Activated CD4-positive, alpha-beta memory T cell treated with anti-CD3 and anti-CD28 coated beads for 36 hours (primary cell): Measurements from ENCODE around the gene TEX55. TPM values are rescaled to one million over a fixed set of nuclear protein-coding genes. Genes with fewer than 3 reads are reported as not detected.

ENCODE experiments used
- CTCF ChIA-PET: fragments of 350-600 bp; sonication (Branson Sonifier 250); formaldehyde crosslinking; loops from one replicate; lab custom pipeline; 2021; ENCODE audit warnings: antibody characterized with exemption, inconsistent platforms; lab: Charles Lee
- POLR2A ChIA-PET: fragments of 350-600 bp; sonication (Branson Sonifier 250); formaldehyde crosslinking; loops from one replicate; lab custom pipeline; 2021; ENCODE audit warnings: antibody characterized with exemption; lab: Charles Lee
- DNase-seq: peaks from one replicate; pipeline ENCODE4 v3.0.0-alpha.2; 2020
- H3K27ac Mint-ChIP-seq: one replicate; pipeline ENCODE4 v1.8.0; 2021; ENCODE audit warnings: mixed read lengths
- H3K27me3 Mint-ChIP-seq: one replicate; pipeline ENCODE4 v1.8.0; 2021; ENCODE audit warnings: mixed read lengths
- H3K36me3 Mint-ChIP-seq: one replicate; pipeline ENCODE4 v1.8.0; 2021; ENCODE audit warnings: mixed read lengths
- H3K4me1 Mint-ChIP-seq: one replicate; pipeline ENCODE4 v1.8.0; 2021; ENCODE audit warnings: low read depth, mixed read lengths
- H3K4me3 Mint-ChIP-seq: one replicate; pipeline ENCODE4 v1.8.0; 2021; ENCODE audit warnings: mild to moderate bottlenecking, mixed read lengths
- H3K9me3 Mint-ChIP-seq: one replicate; pipeline ENCODE4 v1.8.0; 2021; ENCODE audit warnings: mixed read lengths
- intact Hi-C: fragments of 100-400 bp; cut with micrococcal nuclease; formaldehyde crosslinking; loops from one replicate; pipeline ENCODE4 v1.15.1; 2023
- total RNA-seq, 2 experiments: library from RNA; stranded (reverse); gene quantifications; one replicate each; pipeline ENCODE4 v1.2.3, GENCODE V29; 2021

The TEX55 gene
- total RNA-seq, 2 experiments from 2014 or later, result not detected

DNA sequence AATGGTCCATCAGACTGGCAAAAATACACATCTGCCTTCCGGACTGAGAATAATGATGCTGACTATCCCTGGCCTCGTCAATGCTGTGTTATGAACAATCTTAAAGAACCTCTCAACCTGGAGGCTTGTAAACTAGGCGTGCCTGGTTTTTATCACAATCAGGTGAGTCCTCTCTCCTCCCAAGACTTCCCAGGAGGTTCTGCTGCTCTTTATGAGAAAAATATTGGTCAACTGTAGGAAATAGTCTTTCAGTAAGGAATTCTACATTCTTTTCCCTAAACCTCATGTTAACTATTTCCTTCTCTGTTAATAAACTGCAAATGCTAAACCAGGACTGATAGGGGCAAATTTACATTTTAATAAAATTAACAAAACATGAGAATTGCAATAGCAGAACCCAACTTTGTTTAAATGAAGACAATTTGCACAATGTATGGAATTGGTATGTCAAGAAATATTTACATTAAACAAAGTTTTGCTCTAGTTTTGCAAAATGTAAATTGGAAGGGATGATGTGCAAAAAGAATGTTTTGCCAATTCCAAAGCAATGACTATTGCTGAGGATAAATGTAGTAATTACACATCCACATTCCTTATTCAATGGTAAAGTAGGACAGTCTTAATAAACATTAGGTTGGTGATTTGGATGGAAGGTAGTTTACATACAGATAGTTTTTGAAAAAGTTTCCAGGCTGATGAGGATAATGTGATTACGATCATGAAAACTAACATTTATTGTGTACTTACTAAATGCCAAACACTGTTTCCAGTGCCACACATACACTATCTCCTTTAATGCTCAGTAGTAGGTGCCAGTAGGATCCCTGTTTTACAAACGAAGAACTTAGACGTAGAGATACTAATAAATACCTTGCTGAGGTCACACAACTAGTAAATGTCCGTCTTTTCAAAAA is 48.5 kb downstream of the TEX55 start:
- DNase-seq, result no peak
- Mint-ChIP-seq H3K27me3 (peaks cover 3% of the 10 kb centered on the region), H3K27ac (no peak overlapping the region), H3K4me1 (no peaks in the 10 kb centered on the region), H3K4me3 (no peak overlapping the region), H3K36me3 (no peaks in the 10 kb centered on the region), H3K9me3 (no peaks in the 10 kb centered on the region)
- ChIA-PET POLR2A (no interaction called here), CTCF (no interaction called here)
- intact Hi-C loops, result no loop called here

DNA sequence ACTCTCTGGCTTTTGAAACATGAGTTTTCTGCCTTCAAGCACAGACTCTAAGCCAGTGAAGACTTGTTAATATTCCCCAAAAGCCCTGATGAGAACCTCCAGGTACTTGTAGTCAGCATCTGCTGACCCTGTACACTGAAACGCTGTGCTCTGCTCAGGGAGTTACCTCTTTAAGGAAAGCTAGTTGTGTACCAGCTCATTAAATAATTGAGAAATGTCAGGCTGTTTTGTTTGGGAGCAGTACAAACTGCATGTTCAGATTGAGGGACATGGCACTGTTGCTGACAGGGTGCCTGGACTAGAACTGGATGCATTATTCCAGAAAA is 49.1 kb downstream of the TEX55 start:
- Mint-ChIP-seq H3K4me3 (no peak overlapping the region), H3K27ac (no peak overlapping the region), H3K4me1 (no peaks in the 10 kb centered on the region), H3K27me3 (peaks cover 3% of the 10 kb centered on the region), H3K9me3 (no peaks in the 10 kb centered on the region), H3K36me3 (no peaks in the 10 kb centered on the region)
- CTCF ChIA-PET, result no interaction called here
- POLR2A ChIA-PET, result no interaction called here
- intact Hi-C loops, result no loop called here
- no peak for DNase-seq

DNA sequence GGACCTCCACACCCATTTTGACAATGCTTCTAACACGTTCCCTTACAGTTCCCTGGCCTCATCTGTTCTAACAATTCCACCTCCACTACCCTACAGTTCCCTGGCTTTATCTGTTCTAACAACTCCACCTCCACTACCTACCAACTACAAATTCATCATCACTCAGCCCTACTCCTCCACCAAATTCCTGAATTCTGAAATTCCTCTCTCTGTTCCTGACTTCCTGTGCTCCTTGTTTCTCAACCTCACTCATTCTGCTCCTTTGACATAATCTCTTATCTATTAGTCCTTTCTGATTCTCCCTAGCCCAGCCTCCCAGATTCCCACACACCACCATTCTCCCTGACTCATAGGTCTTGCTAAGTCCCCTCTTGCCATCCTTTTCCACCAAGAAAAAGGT is 49.9 kb downstream of the TEX55 start:
- Mint-ChIP-seq H3K4me3 (no peak overlapping the region), H3K9me3 (no peaks in the 10 kb centered on the region), H3K4me1 (no peaks in the 10 kb centered on the region), H3K27ac (no peak overlapping the region), H3K36me3 (no peaks in the 10 kb centered on the region), H3K27me3 (peaks cover 3% of the 10 kb centered on the region)
- ChIA-PET CTCF (no interaction called here), POLR2A (no interaction called here)
- DNase-seq, result no peak
- intact Hi-C loops, result no loop called here

Other genes with a start within 250 kb of the TEX55 start
- gene IGSF11, start 111.3 kb upstream of the TEX55 start, total RNA-seq, result under 1 TPM; 0.14 to 0.15 TPM
- not detected for gene UPK1B, start 27.4 kb downstream of the TEX55 start, total RNA-seq
- gene B4GALT4, start 94.7 kb downstream of the TEX55 start, total RNA-seq, result 10 to 100 TPM; 13.5 to 14.2 TPM
- 10 to 100 TPM; 10.8 to 11.4 TPM for gene ARHGAP31, start 148.2 kb downstream of the TEX55 start, total RNA-seq